ENCODE data around the gene PGM2L1.

GRCh38 chr11:74282421-74282820 lies 115.8 kb downstream of the PGM2L1 start:
- TF ChIP-seq CTCF (IDR thresholded peaks at IDR 0.05) (no peak), EZH2 (IDR thresholded peaks at IDR 0.05; ENCODE audit: borderline replicate concordance, insufficient read depth, low read depth, low read length, poor library complexity, severe bottlenecking) (no peak)

Measured in B cell (primary cell).